NCI-H187 treated with DMSO at 0.1 percent for 48 hours (cell line): ENCODE results near the gene ZBTB43.
"Not testable (repeated sequence)": the region's sequence is repeated elsewhere in the genome, so short reads cannot be mapped to it uniquely, and the experiment has no call there.

Experiments
- DNase-seq: peaks from one replicate; lab custom pipeline; 2025; lab: John Stamatoyannopoulos, UW

The ZBTB43 gene

GRCh38 chr9:126804696-126805553 lies at the start of gene ZBTB43:
Gene ZBTB43, plus strand, starts transcription at chr9:126805040. Its CDS starts 27,470 bp downstream, at chr9:126832510.
- peak; percentile 41 for DNase-seq

DNA sequence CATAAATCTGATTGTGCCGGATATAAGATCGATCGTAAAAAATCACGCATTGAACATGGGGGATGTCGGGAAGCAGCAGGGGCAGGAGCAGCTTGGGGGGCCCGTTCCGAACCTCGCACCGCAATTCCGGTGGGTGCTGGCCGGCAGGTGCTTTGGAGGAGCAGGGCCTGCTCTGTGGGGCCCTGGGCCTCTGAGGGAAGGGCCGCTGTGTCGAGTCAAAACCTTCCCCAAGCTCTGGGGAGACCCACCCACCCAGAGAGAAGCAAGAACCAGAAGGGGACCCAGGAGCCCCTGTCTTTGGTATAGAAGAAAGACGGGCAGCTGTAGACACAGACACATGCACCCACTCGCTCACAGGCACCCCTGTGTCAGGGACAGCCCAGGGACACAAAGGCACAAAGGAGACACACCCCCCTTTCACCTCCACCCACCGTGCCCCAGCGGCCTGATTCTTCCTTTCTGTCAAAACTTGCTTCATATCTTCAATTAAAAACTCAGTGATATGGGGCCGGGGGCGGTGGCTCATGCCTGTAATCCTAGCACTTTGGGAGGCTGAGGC lies 49.4 kb upstream of the ZBTB43 start:
- DNase-seq = no peak

GRCh38 chr9:126756238-126756637 lies 48.6 kb upstream of the ZBTB43 start:
- DNase-seq = no peak

- DNase-seq = no peak
Observed at GRCh38 chr9:126756876-126757415, 47.9 kb upstream of the ZBTB43 start.

DNA sequence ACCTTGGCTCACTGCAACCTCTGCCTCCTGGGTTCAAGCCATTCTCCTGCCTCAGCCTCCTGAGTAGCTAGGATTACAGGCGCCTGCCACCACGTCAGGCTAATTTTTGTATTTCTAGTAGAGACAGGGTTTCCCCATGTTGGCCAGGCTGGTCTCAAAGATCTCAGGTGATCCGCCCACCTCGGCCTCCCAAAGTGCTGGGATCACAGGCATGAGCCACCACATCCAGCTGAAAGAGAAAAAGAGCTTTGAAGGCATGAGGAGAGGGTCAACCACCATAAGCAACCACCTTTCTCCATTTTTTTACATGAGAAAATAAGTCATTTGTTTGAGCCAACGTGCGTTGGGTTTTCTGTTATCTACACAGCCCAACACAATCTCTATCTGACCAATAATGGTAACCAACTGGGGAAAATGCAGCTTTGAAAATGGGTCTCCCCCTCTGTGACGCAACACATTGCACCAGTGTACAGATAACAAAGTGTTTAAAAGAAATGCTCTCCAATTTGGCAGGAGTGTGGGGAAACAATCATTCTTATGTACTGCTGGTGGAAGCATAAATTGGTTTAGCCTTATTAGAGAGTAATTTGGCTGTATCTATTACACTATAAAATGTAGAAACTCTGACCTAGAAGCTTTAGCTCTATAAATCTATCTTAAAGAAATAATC lies 45.8 kb upstream of the ZBTB43 start:
- DNase-seq = no peak

DNA sequence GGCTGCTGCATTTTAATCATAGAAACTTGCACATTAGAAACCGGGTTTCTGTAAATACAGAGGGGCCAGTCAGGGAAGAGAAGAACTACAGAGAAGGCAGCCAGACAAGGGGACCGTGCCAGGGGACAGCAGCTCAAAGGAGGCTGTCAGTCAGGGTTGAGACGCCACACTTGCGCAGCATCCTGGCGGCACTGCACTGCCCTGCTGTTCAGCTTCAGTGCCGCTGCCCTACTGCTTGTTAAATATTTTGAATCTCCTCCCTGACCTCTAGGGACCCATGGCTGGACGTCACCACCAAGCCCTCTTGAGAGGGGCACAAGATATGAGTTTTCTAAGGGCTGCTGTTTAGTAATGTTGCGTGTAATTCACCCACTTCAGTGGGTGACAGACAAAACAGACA lies 43.6 kb upstream of the ZBTB43 start:
- no peak for DNase-seq

DNA sequence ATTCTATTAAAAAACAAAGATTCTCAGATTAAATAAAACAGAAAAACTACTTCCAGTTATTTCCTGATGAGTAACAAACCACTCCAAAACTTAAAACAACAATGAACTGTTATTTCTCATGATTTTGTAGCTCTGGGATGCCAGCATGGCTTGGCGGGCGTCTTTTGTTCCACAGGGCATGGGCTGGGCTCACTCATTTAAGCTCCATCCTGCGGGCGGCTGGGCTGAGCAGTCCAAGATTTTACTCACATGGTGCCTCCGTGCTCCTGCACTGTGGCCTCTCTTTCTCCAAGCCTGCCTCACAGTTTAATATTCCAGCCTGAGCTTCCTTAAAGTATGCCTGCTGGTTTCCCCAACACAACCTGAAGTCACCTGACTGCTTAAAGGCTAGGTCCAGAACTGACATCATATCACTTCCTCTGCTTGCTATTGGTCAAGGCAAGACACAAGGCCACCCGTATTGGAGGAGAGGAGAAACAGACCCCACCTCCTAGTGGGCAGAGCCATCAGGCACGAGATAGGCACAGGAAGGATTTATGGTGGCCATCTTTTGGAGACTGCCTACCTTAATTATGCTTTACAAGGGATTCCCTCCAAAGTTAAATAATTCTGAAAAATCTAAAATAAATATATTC lies 41.6 kb upstream of the ZBTB43 start:
- DNase-seq = no peak

DNA sequence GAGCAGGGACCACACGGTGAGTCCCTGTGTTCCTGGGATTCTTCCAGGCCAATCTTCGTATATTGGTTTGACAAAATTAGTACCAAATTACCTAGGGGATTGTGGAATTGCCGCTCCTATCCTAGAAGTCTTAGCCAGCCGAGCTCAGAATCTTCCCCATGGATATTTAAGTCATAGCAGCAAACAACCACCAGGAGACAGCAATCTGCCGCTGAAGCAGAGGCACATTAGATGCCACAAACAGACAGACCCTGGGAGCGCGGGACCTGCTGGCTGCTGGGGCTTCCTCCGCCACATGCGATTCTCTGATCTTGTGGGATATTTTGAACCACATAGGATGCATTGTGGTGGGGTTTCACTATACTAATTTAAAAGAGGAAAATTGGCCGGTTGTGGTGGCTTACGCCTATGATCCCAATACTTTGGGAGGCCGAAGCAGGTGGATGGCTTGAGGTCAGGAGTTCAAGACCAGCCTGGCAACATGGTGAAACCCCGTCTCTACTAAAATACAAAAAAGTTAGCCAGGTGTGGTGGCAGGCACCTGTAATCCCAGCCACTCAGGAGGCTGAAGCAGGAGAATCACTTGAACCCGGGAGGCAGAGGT lies 31.7 kb upstream of the ZBTB43 start:
- no peak for DNase-seq

DNA sequence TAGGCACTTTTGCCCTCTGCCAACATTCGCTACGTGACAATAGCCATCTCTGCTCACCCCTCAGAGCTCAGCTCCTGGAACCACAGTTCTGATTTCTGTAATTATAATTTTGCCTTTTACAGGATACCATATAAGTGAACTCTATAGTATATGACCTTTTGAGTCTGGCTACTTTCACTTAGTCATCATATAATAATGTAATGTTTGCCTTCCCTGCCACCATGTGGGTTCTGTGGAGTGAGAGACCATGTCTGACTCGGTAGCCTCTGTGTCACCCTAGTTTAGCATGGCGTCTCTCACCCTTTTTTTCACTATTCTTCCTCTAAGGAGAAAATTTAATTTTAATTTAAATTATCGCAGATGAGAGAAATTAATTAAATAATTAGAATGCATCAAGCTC lies 28.9 kb upstream of the ZBTB43 start:
- DNase-seq = no peak

DNA sequence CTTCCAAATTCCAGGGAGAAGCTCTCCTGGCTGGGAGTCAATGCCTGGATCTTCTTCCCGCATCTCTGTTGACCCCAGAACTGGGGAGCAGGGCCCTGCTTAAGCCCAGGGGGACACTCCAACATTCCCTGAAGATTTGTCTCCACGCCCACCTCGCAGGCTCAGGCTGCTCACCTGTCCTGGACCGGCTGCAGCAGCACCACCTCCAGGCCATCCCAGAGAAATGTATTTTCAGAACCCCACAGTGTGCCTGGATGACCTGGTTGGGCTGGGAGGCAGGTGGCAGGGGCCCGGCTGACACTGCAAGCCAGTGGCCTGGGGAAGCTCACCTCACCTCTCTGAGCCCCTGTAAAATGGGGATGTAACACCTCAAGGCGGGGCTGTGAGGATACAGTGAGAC lies 27.1 kb upstream of the ZBTB43 start:
- DNase-seq = no peak

DNA sequence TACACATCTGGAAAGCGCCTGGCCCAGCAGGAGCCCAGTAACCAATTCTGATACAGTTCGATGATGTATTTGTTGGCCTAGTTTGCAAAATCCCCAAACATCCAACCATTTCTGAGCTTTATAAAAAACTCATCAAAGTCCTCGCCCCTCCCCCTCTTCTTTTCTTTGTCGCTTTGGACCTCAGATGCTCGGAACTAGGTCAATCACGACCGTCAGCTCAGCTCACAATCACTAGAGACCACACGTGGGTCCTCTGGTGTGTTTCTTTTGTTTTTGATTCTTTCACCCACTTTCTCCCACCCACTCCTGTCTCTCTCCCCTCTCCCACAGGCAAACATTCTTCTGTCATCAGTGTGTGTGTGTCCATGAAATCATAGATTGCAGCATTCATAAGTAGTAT lies 26.7 kb upstream of the ZBTB43 start:
- no peak for DNase-seq

- not testable (repeated sequence) for DNase-seq
Observed at GRCh38 chr9:126778696-126779095, 26.1 kb upstream of the ZBTB43 start.

GRCh38 chr9:126781186-126782052 lies 23.4 kb upstream of the ZBTB43 start:
- no peak for DNase-seq

GRCh38 chr9:126782053-126782388 lies 22.8 kb upstream of the ZBTB43 start:
- no peak for DNase-seq

DNA sequence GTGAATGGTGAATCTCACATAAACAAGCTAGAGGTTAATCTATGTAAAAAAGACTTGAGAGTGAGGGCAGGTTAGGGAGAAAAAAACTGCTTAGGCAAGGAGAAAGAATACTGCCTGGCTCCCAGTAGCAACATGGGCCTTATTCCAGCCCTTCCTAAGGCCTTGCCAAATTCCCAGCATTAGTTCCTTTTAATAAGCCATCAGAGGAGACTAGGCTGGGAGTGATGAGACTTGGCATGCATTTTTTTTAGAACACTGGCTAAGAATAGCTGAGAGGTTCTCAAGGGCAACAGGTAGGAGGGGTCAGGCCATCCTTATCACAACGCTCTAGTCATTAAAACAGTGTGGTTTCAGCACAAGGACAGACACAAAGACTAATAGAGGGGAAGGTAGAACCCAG lies 20.9 kb upstream of the ZBTB43 start:
- no peak for DNase-seq

GRCh38 chr9:126784401-126784800 lies 20.4 kb upstream of the ZBTB43 start:
- no peak for DNase-seq

GRCh38 chr9:126784841-126785240 lies 20.0 kb upstream of the ZBTB43 start:
- DNase-seq = not testable (repeated sequence)

DNA sequence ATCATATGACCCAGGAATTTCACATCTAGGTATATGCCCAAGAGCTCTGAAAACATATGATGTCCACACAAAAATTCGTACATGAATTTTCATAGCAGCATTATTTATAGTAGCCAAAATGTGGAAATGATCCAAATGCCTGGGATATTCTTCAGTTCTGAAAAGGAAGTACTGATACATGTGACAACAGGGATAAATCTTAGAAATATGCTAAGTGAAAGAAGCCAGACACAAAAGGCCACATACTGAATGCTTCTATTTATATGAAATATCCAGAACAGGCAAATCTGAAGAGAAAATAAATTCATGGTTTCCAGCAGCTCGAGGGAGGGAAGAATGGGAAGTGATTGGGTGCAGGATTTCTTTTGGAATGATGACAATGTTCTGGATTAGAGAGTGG lies 16.8 kb upstream of the ZBTB43 start:
- DNase-seq = no peak

- no peak for DNase-seq
Observed at GRCh38 chr9:126788634-126789349, 16.0 kb upstream of the ZBTB43 start.

DNA sequence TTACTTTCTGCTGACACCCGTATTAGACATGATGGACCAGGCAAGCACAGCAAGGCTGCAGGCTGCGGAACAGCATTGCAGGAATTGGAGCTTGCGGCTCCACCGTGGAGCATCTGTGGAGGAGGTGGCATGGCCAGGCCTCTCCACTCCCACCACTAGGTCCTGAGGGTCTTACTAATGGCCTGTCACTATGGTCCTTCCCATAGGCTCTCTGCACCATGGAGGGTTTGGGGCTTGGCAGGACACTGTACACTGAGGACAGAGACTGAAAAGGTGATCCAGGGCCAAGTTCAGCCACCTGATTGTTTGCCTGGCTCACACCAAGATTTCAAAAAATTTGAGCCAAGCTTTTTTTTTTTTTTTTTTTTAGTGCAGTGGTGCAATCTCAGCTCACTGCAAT lies 14.3 kb upstream of the ZBTB43 start:
- DNase-seq = no peak
